B cell (primary cell): ENCODE data around the gene ARID3C.
A peak's percentile ranks its signal among the peaks of the same experiment; 100 is the strongest.

Experiments used
- CTCF ChIP-seq: fragments of 200-600 bp; IDR thresholded peaks from one replicate; pipeline ENCODE4 v1.8.0; 2022; ENCODE audit warnings: antibody characterized with exemption, mild to moderate bottlenecking
- EZH2 ChIP-seq: IDR thresholded peaks from 2 replicates; pipeline ENCODE4 v1.6.1; 2012; ENCODE audit warnings: borderline replicate concordance, low read depth, mild to moderate bottlenecking, moderate library complexity, low read length; ENCODE audit not compliant: insufficient read depth, poor library complexity, severe bottlenecking

DNA sequence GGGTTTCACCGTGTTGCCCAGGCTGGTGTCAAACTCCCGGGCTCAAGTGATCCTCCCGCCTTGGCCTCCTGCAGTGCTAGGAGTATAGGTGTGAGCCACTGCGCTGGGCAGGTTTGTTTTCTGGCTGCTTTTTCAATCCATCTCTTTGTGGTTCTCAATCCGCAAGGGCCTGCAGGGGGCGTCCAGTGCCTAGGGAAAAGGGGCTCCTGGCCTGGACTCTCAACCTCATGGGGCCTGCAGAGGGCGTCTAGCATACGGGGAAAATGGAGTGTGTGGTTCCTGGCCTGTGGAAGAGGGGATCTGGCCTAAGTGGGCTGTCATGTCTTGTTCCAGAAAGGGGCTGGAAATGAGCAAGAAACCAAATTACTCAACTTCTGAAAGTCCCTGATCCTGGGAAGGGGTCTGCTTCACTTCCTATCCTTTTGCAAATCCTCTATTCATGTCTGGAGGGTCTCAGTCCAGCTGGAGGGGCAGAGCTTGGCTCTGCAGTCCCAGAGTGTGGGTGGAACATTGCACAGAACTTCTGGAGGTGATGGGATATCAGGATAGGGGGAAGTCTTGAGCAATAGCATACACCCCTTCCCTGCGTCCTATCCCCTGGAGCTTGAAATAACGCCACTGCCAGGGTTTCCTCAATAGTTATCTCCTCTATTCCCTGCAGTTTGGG lies 46.3 kb upstream of the ARID3C start:
- peak; percentile 32 for TF ChIP-seq CTCF
- no peak for TF ChIP-seq EZH2
